RPMI8226 (cell line): Measurements from ENCODE around the gene BCAS3.

Experiments used
- DNase-seq: peaks from one replicate; pipeline ENCODE4 v3.0.0-alpha.2; 2015

The BCAS3 gene

DNA sequence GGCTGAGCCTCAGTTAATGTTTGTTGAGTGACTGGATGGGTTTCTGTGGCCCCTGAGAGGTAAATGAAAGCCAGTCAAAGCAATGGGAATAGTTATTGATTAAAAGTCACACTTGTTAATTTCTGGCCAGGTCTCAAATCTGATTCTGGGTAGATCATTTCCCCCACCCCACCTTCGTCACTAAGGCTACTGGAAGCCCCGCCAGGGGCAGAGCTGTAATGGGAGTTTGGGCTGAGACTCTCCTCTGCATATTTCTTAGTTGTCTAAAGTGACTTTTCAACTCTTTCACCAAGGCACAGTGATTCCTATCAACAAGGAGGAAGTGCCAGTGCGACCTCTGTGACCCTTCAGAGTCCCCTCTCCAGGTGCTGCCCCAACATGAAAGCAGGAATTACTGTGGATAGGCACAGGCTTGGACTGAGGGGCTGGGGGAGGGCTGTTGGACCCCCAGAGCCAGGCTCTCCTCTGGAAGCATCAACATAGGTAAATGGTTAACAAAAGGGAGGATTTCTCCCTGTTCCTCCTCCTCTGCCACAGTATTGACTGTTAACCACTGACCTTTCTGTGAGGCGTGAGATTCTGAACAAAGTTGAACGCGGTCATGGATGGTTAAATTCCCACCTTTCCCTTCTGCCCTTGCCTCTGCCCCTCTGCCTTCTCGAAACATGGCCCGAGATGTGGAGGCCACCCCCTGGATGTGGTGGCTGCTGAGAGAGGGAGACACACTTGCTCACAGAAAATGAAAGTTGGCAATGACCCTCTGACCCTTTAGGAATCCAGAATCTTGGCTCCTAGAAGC lies 701.2 kb downstream of the BCAS3 start:
- no peak for DNase-seq

DNA sequence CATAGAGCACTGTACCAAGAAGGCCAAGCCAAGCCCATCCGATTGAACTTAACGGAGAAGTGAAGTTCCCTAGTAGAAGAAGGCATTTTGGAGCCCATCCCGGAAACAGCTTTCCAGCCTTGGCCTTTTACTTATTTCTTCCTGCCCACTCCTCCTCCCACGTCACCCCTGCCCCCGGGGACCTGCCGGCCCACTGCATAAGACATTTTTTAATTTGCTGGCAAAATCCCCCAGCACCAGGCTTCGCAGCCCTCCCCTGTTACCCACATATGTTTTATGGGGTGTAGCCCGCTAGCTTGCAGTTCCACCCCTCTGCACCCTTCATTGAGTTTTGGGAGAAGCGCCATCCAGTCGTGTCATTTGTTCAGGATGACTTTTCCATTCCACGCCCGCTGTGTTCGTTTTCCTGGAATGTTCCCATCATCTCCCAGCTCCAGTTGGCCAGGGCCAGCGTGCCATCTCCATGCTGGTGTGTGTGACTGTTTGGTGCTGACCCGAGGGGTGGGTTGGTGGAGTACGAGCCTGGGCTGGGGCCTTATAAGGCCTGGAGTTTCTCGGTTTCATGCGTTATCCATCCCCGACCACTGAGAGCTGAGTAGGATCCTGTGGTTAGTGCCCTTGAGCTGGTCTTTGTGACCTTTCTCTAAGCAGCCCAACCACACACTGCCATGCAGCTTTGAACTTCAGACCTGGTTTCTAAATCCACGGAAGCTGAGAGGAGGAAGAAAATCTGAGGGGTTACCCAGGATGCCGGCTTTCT lies 702.0 kb downstream of the BCAS3 start:
- DNase-seq = no peak

DNA sequence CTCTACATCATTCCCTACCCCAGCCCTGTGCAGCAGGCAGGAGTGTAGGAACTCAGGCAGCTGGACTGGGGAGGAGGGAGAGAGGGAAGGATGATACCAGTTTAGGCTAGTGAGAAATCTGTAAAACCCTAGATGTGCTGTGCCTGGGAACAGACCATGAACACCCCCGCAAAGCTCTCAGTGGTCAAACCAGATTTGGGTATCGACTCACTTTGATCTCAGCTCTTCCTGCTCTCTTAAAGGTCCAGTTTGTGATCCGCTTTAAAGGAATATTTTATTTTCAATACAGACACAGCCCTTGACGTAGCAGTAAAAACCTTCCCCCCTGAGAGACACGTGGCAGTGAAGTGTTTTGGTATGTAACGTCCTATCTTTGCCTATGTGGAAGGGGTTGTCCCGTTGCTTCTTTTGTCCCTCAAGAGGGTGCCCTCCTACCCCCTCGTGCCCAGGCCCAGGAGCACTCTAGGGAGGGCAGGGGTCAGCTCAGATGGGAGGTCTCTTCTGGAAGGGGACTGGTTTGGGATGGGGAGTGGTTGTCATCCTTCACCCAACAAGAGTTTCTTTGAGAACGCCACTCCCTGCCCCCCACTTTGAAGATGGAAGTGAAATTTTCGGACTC lies 702.7 kb downstream of the BCAS3 start:
- no peak for DNase-seq

DNA sequence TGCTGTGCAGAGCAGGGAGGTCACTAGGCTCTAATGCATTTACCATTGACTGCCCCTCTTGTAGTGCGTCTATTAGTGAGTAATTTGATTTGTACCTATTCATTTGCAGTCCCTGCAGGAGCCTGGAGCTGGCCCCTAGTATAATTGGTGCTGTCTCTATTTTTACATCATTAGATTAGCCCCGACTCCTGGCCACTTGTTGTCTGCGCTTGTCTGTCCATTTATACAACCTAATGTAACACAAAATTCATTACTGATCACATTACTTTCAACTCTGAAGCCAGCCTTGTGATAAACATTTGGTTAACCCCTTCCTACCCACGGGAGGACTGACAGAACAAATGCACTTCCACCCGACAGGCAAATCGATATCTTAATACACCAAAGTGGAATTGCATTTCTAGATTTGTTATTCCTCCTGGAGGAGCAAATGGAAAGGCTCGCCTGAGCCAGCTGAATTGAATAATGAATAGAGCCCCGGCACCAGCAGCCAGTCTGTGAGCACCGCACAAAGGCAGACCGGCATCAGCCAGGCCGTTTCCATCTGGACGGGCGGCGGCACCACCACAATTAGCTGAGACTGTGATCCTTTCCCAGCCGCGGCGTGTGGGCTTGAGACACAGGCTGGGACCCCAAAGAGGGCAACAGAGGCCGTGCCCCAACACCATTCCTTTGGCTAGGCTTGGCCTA lies 703.3 kb downstream of the BCAS3 start:
- no peak for DNase-seq

DNA sequence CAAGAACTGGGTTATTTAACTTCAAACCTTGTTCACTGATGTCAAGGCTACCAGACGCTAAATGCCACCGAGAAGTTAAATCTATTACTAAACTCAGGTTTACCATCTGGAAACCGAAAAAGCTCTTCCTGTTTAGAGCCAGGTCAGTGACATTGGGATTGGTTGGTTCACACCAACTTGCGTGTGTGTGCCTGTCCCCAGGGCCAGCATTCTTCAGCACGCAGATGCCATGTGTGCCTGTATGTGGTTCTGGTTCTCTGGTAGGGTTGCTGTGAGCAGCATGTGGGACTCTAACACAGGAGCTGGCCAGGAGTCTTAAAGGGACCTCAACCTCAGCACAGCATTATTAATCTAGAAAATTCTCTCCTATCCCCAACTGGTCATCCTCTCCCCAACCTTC lies 703.9 kb downstream of the BCAS3 start:
- DNase-seq = no peak

DNA sequence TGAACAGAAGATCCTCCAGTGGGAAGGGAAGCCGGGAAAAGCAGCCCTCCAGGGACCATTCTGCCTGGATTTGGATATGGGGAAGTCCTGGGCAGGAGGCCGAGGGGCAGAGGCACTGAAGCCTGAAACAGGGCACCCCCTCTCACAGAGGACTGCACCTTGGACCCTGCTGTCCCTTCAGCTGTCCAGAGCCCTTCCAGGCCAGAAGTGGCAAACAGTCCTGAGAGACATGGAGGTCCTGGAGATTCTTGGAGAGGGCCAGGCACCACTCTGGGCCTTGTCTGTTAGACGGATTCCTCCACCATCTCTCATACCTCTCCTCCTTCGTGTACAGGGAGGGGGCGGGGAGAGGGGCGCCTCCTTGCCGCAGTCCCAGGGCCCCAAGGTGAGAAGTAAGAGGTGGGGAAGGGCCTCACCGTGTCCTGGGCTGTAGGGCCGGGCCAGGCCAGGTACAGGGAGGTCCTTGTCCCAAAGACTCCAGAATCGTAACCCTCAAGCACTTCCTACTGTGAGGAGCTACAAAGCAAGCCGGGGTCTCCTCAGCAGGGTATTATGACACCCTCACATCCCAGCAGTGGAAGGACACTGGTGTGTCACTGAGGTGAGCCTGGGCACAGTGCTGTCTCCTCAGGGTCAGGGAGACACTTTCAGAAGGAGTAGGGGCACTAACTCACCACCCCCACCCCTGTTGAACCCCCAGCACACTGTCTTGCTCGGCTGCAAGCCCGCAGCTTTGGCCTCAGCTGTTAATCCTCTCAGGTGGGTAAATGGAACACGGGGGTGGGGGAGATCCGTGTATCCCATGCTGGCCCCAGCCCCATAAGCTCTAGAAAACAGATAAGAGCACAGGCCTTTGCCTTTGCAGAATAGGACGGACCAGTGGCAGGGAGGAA lies 705.4 kb downstream of the BCAS3 start:
- DNase-seq = no peak

DNA sequence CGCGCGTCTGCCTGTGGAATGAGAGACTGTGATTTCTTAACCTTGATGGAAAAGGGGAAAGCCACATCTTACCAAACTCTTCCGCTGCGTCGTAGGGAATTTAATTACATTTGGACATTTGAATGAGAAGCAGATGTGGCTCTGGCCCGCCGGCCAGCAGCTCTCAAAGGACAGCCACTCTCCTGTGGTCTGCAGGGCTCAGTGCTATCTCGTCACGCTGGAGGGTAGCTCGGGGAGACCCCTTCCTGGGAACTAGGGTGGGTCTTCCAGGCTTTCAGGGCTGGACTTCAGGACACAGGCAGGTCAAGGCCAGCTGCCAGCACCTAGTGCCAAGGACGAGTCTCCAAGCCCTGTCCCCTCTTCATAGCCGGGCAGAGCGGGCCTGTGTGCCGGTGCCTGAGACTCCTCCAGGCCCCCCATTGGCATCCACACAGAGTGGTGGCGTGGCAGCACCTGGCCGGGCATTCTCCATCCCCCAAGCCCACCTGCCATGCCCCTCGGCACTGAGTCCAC lies 706.1 kb downstream of the BCAS3 start:
- DNase-seq = no peak

DNA sequence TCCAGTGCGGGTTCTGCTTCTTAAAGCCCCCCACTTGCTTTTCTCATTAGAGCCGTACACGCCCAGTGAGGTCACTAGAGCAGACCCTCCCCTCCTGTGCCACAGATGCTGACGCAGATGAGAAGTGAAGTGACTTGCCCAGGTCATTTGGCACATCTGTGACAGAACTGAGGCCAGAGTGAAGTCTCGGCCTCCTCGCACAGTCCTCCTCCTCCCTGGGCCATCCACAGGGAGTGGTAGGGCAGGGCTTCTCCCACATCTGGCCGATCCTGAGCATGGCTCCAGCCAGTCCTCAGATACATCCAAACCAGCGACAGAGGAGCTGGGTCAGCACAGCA lies 706.7 kb downstream of the BCAS3 start:
- DNase-seq = no peak

DNA sequence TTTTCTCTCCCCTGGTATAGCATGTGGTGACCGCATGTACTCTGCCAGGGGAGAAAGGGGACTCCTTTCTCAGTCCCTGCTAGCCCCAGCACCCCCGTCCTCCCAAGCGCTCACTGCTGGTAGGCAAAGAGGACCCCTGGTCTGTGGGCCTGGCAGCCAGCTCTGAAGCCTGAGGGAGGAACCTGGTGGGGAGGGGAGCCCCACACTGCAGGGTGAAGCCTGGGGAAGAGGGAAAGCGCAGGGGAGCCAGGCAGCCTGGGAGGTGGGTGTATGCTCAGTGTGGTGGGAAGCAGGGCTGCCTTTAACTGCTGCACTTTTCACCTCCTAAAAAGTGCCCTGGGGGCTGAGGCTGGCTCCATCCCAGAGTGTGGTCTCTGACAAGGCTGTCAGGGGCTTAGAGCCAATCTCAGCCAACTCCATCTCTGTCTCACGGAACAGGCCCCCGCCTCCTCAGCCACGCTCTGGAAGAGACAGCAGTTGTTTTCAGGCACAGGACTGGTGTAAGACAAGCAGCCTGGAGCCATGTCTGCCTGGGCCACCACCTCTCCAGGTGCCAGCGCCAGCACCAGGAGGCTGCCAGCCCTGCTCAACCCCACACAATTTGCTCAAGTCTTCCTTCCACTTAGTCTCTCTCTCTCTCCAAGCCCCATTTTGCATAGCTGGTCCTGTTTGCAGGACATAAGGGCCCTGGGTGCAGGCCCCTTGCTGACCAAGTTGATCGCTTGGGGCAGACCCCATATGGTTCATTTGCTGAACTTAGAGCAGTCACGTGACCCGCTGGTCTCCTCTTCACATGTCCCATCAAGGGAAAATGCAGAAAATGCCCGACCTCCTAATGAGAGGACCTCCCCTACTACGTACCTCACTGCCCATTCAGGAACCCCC lies 707.3 kb downstream of the BCAS3 start:
- DNase-seq = no peak

DNA sequence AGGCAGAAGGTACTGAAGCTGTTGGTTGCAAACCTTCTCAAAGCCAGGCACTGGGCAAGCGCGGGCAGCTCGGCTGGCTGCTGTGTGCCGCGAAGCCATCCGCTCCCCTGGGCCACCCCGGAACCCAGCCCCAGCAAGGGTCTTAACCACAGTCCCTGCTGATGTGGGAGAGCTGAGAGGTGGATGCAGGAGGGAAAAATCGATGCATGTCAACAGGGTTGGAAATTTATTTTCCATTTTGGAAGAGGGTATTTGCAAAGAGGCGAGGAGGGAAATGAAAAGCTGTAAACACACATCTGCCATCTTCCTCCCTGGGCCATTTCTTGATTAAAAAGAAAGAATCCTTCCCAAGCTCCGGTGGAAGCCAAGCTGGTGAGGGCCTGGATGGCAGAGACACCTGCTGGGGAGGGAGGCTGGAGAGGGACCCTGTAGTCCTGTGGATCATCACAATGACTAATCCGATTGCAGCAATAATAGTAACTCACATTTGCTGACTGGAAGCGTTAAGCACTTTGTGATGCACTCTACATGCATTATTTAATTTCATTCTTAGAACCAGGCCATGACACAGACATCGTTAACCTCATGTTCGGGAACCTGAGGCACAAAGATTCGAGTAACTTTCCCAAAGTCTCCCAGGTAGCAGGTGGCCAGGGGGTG lies 708.1 kb downstream of the BCAS3 start:
- no peak for DNase-seq

DNA sequence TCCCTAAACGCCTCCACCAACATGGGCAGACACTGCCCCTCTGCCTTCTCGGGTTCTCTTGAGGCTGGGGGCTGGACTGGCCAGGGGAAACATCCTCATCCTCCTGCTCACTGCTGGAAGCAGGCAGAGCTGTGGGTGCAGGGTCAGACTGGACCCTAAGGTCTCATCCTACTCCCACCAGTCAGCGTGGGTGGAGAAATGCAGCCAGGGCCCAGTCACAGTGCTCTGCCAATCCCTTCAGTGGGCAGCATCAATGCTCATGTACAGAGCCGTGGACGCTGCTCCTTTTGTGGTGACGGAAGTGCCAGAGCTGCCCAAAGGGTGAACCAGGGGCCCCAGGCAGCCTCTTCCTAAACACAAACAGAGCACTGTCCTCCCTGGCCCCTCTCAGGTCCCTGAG lies 708.6 kb downstream of the BCAS3 start:
- DNase-seq = no peak

DNA sequence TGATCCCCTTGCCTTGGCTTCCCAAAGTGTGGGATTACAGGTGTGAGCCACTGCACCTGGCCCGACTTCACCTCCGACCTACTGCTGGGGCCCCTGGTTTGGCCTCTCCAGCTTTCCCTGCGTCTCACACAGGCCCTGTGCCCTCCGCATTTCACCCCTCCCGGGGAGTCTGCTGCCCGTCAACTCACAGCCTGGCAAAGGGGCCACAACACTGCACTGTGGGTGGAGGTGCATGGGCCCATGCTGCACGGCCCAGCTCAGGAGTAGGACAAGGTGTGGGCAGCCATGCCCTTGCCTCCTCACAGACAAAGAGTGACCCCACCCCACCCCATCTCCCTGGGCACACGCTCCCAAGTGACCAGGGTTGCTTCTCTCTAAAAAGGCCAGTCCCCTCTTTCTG lies 709.4 kb downstream of the BCAS3 start:
- DNase-seq = no peak

DNA sequence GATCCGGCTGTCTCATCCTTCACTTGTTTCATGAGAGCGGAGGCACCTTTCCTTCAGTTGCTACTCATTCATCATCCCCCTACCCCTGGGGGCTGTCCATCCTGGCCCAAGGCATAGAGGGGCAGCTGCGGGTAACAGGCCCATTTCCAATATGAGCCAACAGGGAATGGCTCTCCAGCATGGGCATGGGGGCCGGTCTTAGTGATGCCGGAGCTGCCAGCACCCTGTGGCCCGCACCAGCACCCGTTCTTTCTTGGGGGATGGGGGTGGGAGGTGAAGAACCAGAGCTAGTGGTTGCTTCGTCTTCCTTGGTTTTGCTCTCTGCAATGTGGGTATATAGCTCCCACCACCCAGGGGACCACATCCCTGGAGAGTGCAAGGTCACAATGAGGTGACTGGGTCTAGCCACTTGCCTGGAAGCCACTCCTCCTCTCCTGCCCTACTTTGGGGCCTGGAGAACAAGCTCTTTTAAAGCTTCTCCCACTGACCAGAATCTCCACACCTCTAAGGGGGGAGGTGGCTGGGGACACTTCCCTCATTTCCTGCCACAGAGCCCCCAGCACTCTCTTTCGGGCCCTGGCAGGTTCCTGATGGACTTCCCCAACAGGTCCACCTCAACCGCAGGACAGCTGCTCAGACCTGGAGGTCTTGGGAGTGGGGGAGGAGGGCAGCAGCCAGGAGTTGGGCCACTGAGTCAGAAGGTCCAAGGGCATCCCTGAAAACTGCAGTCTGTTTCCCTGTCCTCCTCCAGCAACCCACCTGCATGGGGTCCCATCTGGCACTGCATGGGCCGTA lies 710.1 kb downstream of the BCAS3 start:
- no peak for DNase-seq

DNA sequence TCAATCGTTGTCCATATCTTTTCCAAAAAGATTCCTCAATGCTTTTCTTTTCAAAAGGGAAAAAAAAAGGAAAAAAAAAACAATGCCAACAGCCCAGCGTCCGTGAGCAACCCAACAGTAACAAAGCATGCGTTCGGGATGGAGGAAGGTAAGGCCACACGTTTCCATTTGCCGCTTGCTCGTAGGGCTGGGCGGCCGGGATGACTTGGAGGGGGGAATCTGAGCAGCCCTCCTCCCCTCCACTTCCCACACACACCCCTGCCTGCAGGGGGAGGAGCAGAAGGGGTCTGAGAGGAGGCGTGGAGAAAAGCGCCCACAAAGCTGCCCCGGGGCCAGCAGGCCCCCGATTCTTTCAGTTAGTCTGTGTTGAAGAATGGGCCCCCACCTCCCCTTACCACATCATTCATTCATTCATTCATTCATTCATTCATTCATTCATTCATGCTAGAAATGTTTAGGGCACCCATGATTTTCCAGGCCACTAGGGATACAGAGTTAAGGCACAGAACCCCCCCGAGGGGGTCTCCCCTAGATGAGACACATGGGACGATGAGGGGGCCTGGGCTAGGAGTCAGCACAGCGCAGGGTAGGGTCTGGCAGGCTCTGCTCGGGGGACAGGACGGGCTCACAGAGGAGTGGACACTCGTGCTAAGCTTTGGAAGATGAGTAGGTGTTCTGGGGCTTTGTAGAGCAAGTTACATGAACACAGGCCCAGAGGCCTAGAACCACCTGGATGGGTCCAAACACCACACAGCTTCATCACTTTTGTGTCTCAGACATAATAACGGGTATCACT lies 711.1 kb downstream of the BCAS3 start:
- no peak for DNase-seq

DNA sequence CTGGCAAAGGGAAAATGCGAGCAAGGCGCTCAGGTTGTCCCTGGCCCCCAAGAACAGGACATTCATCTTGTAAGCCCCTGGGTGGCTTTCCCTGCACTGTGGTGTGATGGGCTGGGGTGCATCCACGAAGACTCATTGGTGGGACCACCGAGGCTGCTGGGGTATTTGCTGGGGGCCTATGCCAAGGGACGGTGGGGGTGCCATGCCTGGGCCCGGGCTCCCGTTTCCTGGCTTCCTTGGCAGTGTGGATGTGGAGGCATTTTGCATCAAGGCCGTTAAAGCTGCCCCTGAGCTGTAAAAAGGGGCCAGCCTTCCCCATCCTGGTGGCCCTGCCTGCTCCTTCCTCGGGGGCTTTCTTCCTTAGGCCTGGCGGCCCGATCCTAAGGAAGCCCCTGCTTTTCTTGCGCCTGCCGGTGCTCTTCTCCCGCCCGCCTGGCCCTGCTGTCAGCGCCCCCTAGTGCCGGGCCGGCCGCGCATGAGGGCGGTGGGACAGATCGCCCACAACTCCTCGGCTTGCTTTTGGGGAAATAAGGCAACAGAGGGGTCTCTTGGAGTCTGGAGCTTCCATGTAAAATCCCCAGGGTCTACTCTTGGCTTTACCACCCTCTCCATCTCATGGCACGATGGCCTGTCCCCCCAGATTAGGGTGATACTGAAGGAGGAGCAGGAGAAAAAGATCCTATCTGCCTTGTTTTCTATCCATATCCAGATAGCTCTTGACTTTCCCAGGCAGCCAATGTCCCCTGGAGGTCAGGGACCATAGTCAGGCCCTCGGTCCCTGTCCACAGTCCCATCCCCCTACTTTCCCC lies 712.2 kb downstream of the BCAS3 start:
- peak; percentile 58 for DNase-seq

DNA sequence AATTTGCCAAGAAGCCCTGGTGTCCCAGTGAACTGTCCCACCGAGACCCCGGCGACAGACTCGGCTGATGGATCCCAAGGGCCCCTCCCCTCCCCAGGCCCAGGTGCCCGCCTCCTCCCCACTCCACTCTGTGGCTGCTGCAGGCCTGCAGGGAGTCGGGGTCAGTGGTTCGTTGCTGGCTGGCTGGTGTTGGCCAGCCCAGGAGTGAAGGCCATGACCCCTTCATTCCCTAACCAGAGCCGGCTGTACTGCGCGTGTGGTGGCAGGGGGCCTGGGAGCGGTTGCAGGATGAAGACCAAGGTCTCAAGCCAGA lies 712.8 kb downstream of the BCAS3 start:
- DNase-seq = no peak

DNA sequence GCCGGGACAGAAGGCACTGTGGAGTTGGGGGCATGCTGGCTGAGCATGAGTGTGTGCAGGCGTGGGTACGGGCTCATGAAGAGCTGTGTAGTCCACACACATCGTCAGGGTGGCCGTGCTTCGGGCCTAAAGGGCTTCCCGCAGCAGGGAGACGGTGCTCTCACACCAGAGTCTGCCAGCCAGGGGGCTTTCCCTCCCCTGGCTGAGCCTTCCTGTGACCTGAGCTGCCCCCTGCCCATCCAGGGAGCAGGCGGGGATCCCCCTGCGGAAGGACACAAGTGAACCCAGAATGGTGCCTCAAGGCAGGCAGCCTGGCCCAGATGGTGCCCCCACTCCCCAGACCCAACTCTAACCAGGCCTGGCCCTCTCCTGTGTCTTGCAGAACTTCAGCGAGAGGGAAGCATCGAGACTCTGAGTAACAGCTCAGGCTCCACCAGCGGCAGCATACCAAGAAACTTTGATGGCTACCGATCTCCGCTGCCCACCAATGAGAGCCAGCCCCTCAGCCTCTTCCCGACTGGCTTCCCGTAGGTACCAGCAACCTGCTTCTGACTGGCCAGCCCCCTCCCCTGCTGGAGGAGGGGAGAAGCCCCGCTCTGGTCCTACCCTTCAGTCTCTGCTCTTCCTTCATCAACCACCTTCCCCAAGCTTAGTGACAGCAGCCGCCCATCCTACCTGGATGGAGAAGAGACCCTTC lies 714.1 kb downstream of the BCAS3 start:
- DNase-seq = no peak

DNA sequence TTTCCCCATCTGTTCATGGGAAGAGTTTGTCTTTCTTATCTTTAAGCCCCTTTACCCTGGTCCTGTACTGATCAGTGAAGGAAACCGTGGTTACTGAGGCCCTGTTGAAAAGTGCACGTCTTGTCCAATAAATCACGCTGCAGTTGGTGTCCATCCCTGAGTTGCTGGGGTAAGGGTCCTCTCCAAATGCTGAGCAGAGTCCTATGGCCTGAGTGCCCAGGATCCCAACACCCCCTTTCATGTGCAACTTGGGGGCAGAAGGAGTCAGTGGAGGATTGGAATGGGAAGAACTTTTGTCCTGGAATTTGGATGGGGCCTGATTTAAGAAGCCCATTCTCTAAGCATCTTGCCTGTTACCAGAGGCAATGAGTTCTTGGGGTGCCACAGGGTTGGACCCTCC lies 715.0 kb downstream of the BCAS3 start:
- DNase-seq = no peak
